Stimulated activated CD8-positive, alpha-beta memory T cell treated with anti-CD3 and anti-CD28 coated beads, Interleukin-2, amount 100 ng/mL, for 1 hour (primary cell): ENCODE data around the gene KCTD7.
"Not testable (repeated sequence)": the region's sequence is repeated elsewhere in the genome, so short reads cannot be mapped to it uniquely, and the experiment has no call there.

ENCODE experiments used
- DNase-seq, 2 donors: peaks; one replicate each; pipeline ENCODE4 v3.0.0-alpha.2; 2020; ENCODE audit warnings: low read depth in 2 of 2

KCTD7 gene

DNA sequence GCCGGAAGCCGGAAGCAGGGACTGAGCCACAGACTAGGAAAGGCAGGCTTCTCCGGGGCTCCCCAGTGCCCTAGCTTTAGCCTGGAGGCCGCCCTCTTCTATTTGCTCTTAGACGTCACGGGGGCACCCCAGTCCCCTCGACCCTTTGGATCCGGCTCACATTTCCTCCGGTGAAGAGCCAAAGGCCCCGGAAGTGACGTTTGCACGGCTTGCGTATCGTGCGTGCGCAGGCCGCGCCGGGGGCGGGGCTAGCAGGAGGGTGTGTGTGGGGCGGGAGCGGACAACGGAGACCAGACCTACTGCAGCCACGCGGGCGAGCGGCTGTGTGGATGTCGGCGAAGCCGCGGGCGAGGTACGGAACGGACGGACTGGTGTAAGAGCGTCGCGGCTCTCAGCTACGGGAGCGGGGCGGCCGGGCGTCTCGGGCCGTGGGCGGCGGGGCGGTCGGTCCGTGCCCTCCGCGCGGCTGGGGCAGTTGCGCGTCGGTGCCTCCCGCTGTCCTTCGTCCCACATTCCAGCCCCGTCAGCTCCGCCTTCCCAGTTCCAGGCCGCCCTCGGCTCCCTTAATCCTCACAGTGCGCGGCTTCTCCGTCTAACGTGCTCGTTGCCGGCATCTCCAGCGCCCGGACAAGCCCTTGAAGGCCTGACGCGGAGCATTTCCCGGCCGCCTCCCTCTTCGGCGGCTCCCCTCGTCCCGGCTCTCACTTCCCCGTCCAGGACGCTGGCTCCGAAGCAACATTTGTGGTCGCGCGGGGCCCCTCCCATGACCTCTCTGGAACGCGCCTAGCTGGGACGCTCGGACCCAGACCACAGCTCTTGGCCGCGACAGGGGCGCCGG, 25.8 kb downstream of the KCTD7 start:
- DNase-seq: peak; percentile 96

DNA sequence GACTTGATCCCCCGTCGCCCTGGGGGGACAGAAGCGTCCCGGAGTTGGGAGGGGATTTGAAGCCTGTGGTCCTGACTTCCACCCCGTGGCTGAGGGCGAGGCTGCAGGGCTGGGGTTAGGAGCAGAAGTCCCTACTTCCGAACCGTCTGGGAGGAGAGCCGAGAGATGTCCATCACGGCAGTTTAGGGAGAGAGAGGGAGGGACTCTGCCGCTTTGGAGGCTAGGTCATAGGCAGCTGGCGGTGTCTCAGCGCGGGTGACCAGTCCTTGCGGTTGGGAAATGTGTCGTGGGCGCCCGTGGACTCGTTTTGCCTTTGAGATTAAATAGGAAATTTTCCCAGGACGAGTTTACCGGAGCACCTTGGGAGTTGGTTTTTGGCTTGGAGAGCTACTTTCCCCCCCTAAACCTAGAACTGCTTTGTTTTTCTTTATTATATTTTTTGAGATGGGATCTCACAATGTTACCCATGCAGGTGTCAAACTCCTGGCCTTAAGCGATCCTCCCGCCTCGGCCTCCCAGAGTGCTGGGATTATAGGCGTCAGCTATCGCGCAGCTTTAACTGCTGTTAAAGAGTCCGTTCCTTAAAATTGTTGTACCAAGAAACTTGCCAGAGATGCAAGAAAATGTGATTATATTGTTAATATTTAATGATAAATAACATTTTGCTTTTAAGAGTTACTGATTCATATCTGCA, 26.6 kb downstream of the KCTD7 start:
- not testable (repeated sequence) for DNase-seq

DNA sequence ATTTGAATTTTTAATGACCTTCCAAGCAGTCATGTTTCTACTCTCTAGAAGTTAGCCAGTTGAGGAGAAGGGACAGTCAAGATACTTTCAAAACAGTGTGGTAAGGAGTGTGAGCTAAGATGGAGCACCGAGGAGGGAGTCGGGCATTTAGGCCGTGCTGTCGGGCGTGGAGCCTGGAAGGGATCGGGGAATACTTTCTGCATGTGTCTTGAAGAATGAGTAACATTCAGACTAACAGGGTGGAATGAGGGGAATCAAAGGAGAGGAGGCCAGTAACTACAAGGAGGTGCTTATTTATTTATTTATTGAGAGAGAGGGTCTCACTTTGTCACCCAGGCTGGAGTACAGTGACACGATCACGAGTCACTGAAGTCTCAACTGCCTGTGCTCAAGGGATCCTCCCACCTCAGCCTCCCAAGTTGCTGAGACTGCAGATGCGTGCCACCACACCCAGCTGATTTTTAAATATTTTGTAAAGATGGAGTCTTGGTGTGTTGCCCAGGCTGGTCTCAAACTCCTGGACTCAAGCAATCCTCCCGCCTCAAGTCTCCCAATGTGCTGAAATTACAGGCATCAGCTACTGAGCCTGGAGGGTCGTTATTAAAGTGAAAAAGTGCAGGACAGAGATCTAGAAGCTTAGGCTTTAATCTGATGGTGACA, 27.3 kb downstream of the KCTD7 start:
- not testable (repeated sequence) for DNase-seq

DNA sequence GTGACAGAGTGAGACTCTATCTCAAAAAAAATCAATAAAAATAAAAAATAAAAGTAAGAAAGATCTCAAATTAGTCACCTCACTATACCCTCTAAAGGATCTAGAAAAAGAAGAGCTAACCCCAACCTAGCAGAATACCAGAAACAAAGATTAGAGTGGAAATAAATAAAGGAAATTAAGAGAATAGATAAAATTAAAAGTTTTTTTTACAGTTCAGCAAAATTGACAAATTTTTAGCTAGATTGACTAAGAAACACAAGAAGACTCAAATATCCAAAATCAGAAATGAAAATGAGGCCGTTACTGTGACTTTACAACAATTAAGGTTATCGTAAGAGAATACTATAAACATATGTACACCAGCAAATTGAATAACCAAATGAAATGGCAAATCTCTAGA, 29.1 kb downstream of the KCTD7 start:
- DNase-seq: no peak

DNA sequence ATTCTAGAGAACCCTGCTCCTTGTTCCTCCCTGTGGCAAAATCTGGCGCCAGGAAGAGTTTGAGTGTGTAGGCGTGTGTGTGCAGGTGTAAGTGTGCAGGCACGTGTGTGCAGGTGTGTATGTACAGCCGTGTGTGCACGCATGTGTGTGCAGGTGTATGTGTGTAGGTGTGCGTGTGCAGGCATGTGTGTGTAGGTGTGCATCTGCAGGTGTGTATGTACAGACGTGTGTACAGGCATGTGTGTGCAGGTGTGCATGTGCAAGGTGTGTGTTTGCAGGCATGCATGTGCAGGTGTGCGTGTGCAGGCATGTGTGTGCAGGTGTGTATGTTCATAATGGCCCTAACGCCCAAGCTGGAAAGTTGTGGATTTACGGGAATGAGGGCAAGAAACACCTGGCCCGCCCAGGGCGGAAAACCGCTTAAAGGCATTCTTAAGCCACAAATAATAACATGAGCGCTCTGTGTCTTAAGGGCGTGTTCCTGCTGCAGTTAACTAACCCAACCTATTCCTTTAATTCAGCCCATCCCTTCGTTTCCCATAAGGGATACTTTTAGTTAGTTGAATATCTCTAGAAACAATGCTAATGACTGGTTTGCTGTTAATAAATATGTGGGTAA, 34.1 kb downstream of the KCTD7 start:
- no peak for DNase-seq

DNA sequence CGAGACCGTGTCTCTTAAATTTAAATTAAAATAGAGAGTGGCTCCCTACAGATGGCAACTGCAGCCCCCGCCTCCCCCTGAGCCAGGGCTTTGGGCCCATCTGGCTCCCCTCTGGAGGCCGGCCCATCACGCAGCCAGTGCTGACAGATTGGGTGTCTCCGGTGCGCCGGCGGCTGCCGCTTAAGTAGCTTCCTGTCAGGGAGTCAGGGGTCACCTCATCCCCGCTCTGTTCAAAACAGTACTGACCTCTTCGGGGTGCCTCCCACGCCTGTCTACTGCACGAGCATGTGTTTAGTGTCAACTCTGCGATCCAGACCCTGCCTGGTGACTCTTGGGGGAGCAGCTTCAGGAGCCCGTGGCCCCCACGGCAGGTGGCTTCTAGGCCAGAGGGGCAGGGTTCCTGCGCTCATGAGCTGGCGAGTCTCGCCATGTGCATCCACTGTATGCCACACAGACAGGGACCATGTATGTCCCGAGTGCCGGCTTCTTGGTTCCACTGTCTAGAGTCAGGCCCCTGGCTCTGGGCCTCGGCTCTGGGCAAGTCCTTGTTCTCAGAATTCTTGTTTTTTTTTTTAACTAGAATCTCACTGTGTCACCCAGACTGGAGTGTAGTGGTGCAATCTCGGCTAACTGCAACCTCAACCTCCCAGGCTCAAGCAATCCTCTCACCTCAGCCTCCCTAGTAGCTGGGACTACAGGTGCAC, 36.1 kb downstream of the KCTD7 start:
- no peak for DNase-seq

DNA sequence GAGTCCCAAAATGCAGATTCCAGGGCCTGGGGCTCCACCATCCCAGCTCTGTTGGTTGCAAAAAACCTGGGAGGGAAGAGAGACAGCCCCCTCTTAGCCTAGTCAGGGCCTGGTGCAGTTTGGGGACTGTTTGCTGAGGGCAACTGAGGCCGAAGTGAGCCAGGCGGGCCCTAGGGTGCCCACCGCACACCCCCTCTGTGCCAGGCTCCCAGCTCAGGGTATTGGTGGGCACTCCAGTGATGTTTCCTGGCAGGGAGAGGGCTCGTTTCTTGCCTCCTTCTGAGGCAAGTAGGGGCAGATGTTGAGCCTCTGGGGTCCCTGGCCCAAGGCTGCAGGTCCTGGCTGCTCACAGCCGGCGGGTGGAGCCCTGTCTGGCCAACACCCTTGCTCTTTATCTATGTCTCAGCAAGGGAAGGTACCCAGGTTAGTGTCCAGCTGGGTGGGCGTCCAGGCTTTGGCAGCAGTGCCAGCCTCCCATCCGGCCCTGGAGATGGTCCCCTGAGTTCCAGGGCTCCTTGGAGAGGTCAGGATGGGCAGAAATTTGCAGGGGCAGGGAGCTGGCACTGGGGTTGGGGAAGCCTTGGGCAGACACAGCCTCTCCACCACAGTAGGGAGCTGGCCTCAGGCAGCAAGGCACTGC, 37.8 kb downstream of the KCTD7 start:
- DNase-seq: no peak

DNA sequence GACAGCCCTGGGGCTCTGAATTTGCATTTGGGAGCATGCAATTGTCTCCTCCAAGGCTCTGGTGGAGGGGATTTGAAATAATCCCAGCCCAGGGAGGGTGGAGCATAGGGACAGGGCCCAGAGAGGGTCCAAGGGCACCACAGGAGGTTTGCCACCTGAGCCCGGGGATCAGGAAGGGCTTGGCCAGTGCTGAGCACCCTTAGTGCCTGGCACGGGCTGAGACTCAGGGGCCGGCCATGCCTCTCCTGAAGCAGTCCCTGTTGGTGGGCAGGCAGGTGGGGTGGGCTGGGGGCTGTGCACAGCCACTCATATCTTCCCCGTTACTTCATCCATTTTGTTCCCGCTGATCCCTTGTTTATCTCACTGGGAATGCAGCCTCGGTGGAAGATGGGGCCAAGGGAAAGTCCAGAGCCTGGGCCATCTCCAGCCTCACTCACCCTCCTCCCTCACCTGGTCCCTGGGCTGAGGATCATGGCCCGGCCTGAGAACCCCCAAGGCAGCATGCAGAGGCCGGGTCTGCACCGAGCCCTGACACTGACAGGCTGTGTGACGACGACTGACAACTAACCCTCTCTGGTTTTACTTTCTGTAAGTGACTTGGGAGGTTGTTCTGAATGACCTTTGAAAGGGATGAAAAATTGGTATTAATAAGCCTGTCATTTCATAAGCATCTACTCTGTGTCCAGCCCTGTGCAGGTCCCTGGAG, 38.5 kb downstream of the KCTD7 start:
- DNase-seq: no peak

DNA sequence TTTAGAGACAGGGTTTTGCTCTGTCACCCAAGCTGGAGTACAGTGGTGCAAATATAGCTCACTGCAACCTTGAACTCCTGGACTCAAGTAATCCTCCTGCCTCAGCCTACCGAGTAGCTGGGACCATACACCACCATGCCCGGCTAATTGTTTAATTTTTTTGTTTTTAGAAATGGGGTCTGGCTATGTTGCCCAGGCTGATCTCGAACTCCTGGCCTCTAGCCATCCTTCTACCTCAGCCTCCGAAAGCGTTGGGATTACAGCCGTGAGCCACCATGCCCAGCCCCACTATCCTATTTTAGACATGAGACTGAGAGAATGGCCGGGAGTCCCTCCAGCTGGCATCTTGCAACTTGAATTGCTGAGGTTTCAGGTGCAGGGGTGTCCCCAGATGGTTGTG, 39.4 kb downstream of the KCTD7 start:
- no peak for DNase-seq

DNA sequence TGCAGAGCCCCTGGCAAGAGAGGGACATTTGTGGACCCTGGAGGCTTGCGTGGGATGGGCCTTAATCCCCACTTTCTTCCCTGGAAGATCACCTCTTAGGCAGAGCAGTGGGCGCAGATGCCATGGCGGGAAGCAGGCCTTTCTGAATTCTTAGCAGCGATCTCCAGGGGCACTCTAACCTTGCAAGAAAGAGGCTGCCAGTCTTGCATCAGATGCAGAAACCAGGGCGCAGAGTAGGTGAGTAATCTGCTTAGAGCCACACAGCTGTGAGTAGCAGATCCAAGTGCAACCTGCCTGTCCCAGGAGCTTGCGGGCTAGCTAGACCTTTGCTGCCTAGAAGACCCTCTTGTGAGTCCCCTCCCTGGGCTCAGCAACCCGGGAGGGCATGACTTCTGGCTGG, 40.0 kb downstream of the KCTD7 start:
- no peak for DNase-seq

DNA sequence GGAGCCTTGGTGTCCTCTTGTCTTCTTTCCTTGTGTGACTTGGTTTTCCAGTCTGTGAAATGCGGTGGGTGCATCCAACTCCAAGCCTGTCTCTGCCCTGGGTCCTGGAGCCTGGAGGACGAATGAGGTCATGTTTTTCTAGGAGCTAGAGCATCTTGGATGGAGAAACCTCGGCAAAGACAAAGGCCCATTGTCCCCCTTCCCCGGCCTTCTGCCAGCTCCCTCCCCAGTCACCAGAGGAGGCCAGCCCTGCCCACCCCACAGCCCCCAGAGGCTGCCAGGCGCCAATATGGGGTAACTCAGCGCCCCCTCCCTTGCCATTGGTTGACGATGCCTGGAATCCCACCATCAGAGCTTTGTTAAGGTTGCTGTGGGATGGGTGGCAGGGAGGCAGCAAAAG, 40.4 kb downstream of the KCTD7 start:
- no peak for DNase-seq

DNA sequence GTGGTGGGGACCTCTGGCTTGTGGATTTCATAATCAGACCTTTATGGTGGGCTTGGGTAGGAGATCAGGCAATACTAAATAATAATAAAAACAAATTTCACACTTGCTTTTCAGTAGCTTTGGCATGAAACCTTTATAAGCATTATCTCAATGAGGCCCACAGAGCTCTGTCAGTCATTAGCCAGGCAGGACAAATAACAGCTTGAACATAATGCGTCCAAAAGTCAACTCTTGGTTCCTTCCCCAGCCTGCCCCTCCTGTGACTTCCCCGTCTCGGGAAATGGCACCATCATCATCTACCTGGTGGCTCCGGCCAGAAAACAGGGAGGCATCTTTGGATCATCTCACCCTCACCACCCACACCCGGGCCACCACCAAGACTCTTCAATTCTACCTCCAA, 40.8 kb downstream of the KCTD7 start:
- no peak for DNase-seq

DNA sequence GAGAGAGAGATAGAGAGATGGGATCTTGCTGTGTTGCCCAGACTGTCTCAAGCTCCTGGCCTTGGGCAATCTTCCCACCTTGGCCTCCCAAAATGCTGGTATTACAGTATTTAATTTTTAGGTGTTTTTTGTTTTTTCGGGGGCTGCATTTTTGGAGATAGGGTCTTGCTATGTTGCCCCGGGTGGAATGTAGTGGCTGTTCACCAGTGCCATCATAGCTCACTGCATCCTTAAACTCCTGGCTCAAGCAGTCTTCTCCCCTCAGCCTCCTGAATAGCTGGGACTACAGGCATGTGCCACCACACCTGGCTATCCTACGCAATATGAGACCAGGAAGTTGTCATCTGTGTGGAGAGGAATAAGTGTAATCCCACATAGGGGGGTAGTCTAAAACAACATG, 42.4 kb downstream of the KCTD7 start:
- no peak for DNase-seq

DNA sequence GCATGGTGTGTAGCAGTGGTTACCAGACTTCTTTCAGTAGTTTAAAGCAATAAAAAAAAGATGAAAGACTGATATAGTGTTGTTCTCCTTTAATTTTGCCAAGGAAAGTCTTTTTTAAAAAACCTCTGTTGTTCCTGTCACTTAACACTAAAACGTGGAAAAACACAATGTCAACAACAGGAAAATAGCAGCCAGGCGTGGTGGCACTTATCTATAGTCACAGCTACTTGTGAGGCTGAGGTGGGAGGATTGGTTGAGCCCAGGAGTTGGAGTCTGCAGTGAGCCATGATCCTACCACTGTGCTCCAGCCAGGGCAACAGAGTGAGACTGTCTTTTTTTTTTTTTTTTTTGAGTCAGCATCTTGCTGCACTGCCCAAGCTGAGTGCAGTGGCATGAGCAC, 42.8 kb downstream of the KCTD7 start:
- not testable (repeated sequence) for DNase-seq

DNA sequence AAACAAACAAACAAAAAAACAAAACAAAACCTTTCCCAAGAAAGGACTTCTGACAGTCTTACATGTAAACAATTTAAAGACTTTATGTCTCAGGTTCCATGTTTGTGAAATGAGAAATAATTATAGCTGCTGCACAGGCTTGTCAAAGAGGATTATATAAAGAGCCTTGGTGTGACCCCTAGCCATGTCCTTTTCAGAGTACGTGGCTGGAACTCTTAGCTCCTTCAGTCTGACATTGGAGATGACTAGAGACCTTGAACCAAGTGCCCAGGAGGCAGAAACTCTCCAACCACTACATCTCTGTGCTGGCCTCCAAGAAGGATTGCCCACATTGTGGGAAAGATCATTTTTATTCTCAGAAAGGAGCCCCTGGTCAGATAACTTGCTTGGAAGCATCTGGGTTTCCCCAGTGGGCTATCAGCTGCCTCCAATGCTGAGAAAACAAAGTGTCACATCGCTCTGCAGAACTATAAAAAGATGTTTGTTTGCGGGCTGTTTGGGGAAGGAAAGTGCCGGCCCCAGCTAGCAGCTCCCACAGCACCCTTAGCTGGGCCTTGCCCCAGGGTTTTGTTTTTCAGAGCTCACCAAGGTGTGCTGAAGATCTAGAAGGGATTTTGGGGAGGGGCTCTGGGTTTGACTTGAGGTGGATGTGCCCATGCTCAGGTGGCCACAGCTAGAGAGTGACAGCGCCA, 43.9 kb downstream of the KCTD7 start:
- not testable (repeated sequence) for DNase-seq

DNA sequence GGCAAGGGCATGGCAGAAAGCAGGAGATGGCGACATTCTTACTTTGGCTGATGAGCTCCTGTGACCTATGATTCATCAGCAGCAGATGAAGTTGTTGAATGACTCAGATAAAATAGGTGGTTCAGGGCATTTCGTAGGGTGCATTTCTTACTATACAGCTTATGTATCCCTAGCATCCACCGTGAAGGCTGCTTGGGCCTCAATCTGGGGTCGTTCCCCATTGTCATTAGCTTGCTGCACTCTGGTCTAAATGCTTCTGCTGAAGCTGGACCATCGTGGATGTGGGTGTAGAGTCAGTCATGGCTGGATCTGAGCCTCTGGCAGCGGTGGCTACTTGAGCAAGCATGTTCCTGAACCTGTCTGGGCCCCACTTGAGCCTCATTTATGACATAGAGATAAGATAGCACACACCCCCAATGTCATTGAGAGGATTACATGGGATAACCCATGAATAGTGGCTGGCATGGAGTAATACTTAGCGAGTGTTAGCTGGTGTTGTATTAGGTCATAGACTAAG, 44.5 kb downstream of the KCTD7 start:
- not testable (repeated sequence) for DNase-seq

DNA sequence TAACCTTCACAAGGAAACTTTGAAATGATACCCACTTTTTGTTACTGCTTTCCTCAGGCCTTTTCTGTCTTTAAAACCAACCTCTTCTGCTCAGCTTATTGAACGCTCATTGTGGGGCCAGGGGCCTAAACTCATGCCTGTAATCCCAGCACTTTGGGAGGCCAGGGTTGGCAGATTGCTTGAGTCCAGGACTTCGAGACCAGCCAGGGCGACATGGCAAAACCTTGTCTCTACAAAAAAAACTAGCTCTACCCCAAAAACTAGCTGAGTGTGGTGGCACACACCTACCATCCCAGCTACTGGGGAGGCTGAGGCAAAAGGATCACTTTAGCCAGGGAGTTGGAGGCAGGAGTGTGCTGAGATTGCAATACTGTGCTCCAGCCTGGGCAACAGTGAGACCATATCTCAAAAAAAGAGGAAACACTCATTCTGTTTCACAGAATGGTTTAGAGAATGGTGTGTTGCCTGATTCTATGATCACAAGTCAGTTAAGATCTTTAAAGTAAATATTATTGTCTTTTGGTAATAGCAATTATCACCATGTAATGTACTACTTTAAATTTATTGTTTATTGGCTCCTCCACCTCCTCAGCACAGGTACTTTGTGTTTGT, 51.1 kb downstream of the KCTD7 start:
- DNase-seq: no peak

DNA sequence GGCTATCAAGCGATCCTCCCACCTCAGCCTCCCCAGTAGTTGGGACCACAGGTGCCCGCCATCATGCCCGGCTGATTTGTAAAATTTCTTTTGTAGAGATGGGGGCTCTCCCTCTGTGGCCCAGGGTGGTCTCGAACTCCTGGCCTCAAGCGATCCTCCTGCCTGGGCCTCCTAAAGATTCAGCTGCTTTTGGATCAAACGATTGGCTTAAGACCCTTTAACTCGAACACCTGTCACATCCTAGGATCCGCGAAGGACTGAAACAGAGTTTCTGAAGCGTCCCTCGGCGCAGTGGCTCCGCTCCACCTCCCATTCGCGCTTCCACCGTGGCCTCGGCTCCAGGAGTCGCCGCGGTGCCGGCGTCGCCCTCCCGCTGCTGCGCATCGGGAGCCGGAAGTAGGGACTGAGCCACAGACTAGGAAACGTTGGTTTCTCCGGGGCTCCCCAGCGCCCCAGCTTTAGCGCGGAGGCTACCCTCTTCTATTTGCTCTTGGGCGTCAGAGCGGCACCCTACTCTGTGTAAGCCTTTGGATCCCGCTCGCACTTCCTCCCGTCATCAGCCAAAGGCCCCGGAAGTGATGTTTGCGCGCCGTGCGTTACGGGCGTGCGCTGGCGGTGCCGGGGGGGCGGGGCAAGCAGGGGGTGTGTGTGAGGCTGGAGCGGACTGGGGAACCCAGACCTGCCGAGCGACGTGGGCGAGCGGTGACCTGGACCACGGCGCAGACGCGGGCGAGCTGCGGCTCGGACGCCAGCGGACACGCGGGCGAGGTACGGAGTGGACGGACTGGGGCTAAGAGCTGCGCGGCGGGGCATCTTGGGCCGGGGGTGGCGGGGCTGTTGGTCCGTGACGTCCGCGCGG, 53.0 kb downstream of the KCTD7 start:
- peak; percentile 89 to 95 for DNase-seq
